ENCODE data around the gene PPARG. TPM values are rescaled to one million over a fixed set of nuclear protein-coding genes. Genes with fewer than 3 reads are reported as not detected.

Gene PPARG
- polyA plus RNA-seq, 2 of the 4 experiments (the other 2 are of a cell fraction), result 38.9 to 43.1 TPM

DNA sequence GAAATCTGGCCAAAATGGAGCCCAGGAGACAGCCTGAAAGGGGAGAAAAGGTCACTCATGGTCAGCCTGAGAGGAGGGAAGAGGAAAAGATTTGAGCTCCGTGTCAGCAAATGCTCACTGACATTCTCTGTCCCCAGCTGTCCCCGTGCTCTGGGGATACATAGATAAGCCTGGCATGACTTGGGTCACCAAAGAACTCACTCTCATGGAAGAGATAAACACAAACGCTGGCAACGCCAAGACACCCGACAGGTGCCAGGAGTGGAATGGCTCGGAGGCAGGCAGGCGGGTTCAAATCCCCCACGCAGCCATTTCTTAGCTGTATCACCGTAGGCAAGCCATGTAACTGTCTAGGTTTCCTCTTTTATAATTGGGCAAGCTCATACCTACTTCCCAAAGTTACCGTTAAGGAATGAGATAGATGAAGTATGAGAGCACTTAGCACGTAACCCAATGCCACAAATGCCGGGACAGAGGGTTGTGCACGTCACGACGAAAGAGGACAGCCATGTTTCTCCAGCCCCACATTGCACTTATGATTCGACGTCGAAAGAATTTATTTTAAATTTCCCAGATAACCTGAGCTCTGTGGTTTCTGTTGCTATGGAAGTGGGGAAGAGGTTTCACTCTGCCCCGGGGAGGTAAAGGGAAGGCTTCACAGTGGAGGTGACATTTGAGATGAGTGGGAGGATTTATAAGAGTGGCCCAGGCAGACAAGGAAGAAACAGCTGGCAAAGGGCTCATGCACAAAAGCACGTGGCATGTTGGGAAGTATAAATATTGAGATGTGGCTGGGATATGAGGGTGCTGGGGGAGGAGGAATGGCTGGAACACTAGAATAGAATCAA lies 154.0 kb downstream of the PPARG start:
- H3K27ac ChIP-seq, result peak overlapping the region in 1 of 2 experiments; percentile 45; a peak in 1 of 6 replicates
- CTCF ChIA-PET, result interaction anchor here (0.5 to 1.1 kb wide), 3 partner anchors 35 to 420 kb away, joined by 3 to 4 read pairs (median 3); no protein-coding TSS in a partner anchor
- POLR2A ChIA-PET, result no interaction called here
- H3K4me3 ChIP-seq, result no peak overlapping the region
- no peaks in the 10 kb centered on the region for H3K9me3 ChIP-seq
- H3K4me1 ChIP-seq, result peaks cover 12% of the 10 kb centered on the region
- H3K4me2 ChIP-seq, result no peak overlapping the region
- 76% methylated on average over 20 of the region's 20 CpGs for WGBS (ENCODE audit: missing lambda C conversion rate)
- DNase-seq (ENCODE audit: low read depth in 1 of 2, low spot score in 1 of 2), result no peak
- no peak for FAIRE-seq
- ATAC-seq, result no peak
- TF ChIP-seq TFCP2L1 (CRISPR knock-in tag; IDR thresholded peaks at IDR 0.05) (no peak), KDM1A (IDR thresholded peaks at IDR 0.05; ENCODE audit: low read depth) (no peak)
- TF ChIP-seq, protein P1, sequence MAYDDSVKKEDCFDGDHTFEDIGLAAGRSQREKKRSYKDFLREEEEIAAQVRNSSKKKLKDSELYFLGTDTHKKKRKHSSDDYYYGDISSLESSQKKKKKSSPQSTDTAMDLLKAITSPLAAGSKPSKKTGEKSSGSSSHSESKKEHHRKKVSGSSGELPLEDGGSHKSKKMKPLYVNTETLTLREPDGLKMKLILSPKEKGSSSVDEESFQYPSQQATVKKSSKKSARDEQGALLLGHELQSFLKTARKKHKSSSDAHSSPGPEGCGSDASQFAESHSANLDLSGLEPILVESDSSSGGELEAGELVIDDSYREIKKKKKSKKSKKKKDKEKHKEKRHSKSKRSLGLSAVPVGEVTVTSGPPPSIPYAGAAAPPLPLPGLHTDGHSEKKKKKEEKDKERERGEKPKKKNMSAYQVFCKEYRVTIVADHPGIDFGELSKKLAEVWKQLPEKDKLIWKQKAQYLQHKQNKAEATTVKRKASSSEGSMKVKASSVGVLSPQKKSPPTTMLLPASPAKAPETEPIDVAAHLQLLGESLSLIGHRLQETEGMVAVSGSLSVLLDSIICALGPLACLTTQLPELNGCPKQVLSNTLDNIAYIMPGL (CRISPR knock-in tag; IDR thresholded peaks at IDR 0.05; ENCODE audit: borderline replicate concordance), result no peak

DNA sequence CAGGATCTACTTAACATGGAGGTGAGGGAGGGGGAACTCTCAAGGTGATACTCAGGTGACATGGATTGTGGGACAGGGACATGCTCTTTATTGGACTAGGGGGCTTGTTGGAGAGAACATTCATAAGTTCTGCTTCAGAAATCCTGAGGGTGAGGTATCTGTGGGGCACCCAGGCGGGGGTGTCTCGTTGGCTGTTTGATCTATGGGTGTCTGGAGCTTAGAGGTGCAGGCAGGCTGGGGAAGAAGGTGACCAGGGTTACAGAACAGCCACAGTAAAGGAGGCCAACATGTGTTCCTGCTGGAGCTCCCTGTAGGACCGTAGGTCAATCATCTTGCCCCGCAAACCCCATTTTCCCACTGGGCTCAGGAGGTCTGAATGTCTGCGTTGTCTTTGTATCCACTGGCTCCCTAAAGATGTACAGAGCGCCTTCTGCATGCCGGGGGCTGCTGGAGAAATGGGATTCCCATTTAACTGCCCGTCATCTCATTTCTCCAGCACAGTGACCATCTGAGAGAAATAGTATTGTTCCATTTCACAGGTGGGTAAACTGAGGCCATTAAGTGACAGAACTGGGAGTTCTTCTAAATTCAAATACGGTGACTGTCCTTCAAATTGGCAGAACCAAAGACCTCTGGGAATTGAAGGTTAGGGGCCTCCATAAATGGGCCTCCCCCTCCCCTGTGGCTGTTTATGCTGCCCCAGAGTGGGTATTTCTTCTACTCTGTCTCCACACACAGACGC lies 155.1 kb downstream of the PPARG start:
- Histone ChIP-seq H3K4me3 (no peak overlapping the region), H3K4me2 (no peak overlapping the region), H3K4me1 (peaks cover 12% of the 10 kb centered on the region), H3K27ac (peak overlapping the region in 1 of 2 experiments; percentile 56; a peak in 3 of 6 replicates), H3K9me3 (no peaks in the 10 kb centered on the region)
- TF ChIP-seq, protein P2, sequence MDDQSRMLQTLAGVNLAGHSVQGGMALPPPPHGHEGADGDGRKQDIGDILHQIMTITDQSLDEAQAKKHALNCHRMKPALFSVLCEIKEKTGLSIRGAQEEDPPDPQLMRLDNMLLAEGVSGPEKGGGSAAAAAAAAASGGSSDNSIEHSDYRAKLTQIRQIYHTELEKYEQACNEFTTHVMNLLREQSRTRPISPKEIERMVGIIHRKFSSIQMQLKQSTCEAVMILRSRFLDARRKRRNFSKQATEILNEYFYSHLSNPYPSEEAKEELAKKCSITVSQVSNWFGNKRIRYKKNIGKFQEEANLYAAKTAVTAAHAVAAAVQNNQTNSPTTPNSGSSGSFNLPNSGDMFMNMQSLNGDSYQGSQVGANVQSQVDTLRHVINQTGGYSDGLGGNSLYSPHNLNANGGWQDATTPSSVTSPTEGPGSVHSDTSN (IDR thresholded peaks at IDR 0.05), result no peak
- TF ChIP-seq POLR2A (IDR thresholded peaks at IDR 0.05; ENCODE audit: low read length), result no peak
- ATAC-seq (no peak), FAIRE-seq (no peak), DNase-seq (ENCODE audit: low read depth in 1 of 2, low spot score in 1 of 2) (no peak)
- 92% methylated on average over 10 of the region's 10 CpGs for WGBS (ENCODE audit: missing lambda C conversion rate)
- CTCF ChIA-PET, result no interaction called here
- POLR2A ChIA-PET, result no interaction called here

DNA sequence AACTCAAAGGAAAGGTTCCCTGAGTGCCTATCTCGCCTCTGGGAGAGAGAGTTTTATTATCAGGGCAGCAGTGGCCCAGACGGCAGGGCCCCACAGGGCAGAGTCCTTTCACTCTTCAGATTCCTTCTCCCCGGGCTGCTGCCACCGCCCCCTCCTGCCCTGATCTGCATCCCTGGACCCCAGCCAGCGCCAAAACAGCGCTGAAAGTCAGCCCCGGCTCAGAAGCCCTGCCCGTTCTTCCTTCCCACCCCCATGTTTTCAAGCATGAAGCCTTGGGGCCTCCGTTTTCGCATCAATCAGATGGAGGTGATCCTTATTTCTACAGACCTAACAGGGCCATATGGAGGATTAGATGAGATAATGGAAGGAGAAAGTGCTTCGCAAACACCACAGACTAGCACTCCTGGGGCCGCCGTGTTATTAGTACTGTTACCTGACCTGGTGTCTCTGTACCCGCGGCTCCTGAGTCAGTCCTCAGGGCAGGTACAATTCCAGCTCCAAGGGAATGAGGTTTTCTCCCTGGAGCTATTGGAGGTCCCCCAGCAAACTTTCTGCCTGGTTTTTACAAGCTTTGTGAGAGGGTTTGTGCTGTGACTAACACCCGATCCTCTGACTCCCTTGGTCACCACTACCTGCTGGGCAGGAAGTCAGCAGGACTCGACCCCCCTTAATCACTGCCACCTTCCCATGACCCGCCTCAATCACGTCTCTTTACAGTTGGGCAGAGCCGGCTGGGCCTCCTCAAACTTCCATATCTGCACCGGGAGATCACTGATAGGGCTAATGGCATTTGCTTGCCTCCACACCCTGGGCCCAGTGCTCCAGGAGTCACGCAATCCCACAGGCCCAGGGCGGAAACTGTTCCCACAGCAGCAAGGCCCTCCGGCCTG lies 156.0 kb downstream of the PPARG start:
- WGBS (ENCODE audit: missing lambda C conversion rate), result 66% methylated on average over 24 of the region's 24 CpGs
- CTCF ChIA-PET, result interaction anchor here (1.0 kb wide), 1 partner anchor 9 kb away, joined by 4 read pairs; no protein-coding TSS in a partner anchor
- Histone ChIP-seq H3K4me3 (no peak overlapping the region), H3K9me3 (no peaks in the 10 kb centered on the region), H3K4me1 (peaks cover 12% of the 10 kb centered on the region), H3K27ac (peak overlapping the region; percentile 26 to 56; a peak in 3 of 6 replicates), H3K4me2 (peak overlapping the region; percentile 38; the same call in 1 of the 3 replicates)
- TF ChIP-seq, protein P2 (IDR thresholded peaks at IDR 0.05), result no peak
- TF ChIP-seq ZFP36 (IDR thresholded peaks at IDR 0.05; ENCODE audit: borderline replicate concordance, partially characterized antibody), result no peak
- no peak for TF ChIP-seq CHD2 (IDR thresholded peaks at IDR 0.05; ENCODE audit: low read length, partially characterized antibody)
- no peak for TF ChIP-seq TFCP2L1 (CRISPR knock-in tag; IDR thresholded peaks at IDR 0.05)
- no peak for TF ChIP-seq EP300 (IDR thresholded peaks at IDR 0.05)
- TF ChIP-seq, protein P3, sequence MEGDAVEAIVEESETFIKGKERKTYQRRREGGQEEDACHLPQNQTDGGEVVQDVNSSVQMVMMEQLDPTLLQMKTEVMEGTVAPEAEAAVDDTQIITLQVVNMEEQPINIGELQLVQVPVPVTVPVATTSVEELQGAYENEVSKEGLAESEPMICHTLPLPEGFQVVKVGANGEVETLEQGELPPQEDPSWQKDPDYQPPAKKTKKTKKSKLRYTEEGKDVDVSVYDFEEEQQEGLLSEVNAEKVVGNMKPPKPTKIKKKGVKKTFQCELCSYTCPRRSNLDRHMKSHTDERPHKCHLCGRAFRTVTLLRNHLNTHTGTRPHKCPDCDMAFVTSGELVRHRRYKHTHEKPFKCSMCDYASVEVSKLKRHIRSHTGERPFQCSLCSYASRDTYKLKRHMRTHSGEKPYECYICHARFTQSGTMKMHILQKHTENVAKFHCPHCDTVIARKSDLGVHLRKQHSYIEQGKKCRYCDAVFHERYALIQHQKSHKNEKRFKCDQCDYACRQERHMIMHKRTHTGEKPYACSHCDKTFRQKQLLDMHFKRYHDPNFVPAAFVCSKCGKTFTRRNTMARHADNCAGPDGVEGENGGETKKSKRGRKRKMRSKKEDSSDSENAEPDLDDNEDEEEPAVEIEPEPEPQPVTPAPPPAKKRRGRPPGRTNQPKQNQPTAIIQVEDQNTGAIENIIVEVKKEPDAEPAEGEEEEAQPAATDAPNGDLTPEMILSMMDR (IDR thresholded peaks at IDR 0.05), result no peak
- no peak for TF ChIP-seq RNF2 (IDR thresholded peaks at IDR 0.05; ENCODE audit: borderline replicate concordance, low read depth)
- TF ChIP-seq, protein P4, sequence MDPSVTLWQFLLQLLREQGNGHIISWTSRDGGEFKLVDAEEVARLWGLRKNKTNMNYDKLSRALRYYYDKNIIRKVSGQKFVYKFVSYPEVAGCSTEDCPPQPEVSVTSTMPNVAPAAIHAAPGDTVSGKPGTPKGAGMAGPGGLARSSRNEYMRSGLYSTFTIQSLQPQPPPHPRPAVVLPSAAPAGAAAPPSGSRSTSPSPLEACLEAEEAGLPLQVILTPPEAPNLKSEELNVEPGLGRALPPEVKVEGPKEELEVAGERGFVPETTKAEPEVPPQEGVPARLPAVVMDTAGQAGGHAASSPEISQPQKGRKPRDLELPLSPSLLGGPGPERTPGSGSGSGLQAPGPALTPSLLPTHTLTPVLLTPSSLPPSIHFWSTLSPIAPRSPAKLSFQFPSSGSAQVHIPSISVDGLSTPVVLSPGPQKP (IDR thresholded peaks at IDR 0.05; ENCODE audit: low read depth, low read length), result no peak
- TF ChIP-seq NR3C1 (IDR thresholded peaks at IDR 0.05), result no peak
- no peak for TF ChIP-seq ZC3H11A (IDR thresholded peaks at IDR 0.05)
- TF ChIP-seq, protein P5, sequence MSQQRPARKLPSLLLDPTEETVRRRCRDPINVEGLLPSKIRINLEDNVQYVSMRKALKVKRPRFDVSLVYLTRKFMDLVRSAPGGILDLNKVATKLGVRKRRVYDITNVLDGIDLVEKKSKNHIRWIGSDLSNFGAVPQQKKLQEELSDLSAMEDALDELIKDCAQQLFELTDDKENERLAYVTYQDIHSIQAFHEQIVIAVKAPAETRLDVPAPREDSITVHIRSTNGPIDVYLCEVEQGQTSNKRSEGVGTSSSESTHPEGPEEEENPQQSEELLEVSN (IDR thresholded peaks at IDR 0.05; ENCODE audit: borderline replicate concordance, low read depth), result no peak
- peak; percentile 32 to 44 for DNase-seq (ENCODE audit: low read depth in 1 of 2, low spot score in 1 of 2)
- no peak for FAIRE-seq
- POLR2A ChIA-PET, result no interaction called here
- peak in 1 of 2 experiments; percentile 47; a peak in 3 of 6 replicates for ATAC-seq
